Measurements from ENCODE around the gene HMGCL. TPM values are rescaled to one million over a fixed set of nuclear protein-coding genes. Genes with fewer than 3 reads are reported as not detected.
"Not testable (repeated sequence)": the region's sequence is repeated elsewhere in the genome, so short reads cannot be mapped to it uniquely, and the experiment has no call there.

HMGCL gene
- total and polyA plus RNA-seq, 3 experiments from 2014 or later: 24.7 to 28.0 (median 25.3) TPM

- no peaks in the 10 kb centered on the region for H3K4me1 Mint-ChIP-seq
- POLR2A ChIA-PET: no interaction called here
- DNase-seq: no peak
Observed at GRCh38 chr1:23845163-23845562, 19.9 kb upstream of the HMGCL start.

GRCh38 chr1:23843644-23844043 is 18.4 kb upstream of the HMGCL start:
- Mint-ChIP-seq H3K36me3 (peaks cover 22 to 36% (median 25%) of the 10 kb centered on the region in 3 donors), H3K27me3 (no peaks in the 10 kb centered on the region), H3K4me1 (peaks cover under 1% of the 10 kb centered on the region in 3 donors), H3K4me3 (no peak overlapping the region), H3K9me3 (no peaks in the 10 kb centered on the region), H3K27ac (no peak overlapping the region)
- no peaks in the 10 kb centered on the region for H3K9me3 ChIP-seq (ENCODE audit: low read length)
- CTCF ChIA-PET: interaction anchor here (0.9 kb wide), 1 partner anchor 34 kb away, joined by 5 read pairs; no protein-coding TSS in a partner anchor
- H3K4me3 ChIP-seq (ENCODE audit: low read length): no peak overlapping the region
- no peak for DNase-seq
- POLR2A ChIA-PET: no interaction called here
- H3K27ac ChIP-seq (ENCODE audit: low read depth, low read length): no peak overlapping the region
- no peaks in the 10 kb centered on the region for H3K27me3 ChIP-seq (ENCODE audit: insufficient read depth, low read length, poor library complexity, severe bottlenecking)
- H3K36me3 ChIP-seq (ENCODE audit: insufficient read depth, low read length): peaks cover 21% of the 10 kb centered on the region
- no peaks in the 10 kb centered on the region for H3K4me1 ChIP-seq (ENCODE audit: insufficient read depth, low read length)

More at GRCh38 chr1:23845163-23845562, 19.9 kb upstream of the HMGCL start:
- H3K4me1 ChIP-seq (ENCODE audit: insufficient read depth, low read length): no peaks in the 10 kb centered on the region
- peaks cover 21% of the 10 kb centered on the region for H3K36me3 ChIP-seq (ENCODE audit: insufficient read depth, low read length)
- H3K4me3 ChIP-seq (ENCODE audit: low read length): no peak overlapping the region
- no peak overlapping the region for H3K27ac ChIP-seq (ENCODE audit: low read depth, low read length)
- no peaks in the 10 kb centered on the region for H3K27me3 ChIP-seq (ENCODE audit: insufficient read depth, low read length, poor library complexity, severe bottlenecking)
- H3K9me3 Mint-ChIP-seq: no peaks in the 10 kb centered on the region
- CTCF ChIA-PET: interaction anchor here (1.3 kb wide), 1 partner anchor 23 kb away, joined by 3 read pairs; no protein-coding TSS in a partner anchor
- H3K27me3 Mint-ChIP-seq: no peaks in the 10 kb centered on the region
- H3K36me3 Mint-ChIP-seq: peaks cover 22 to 45% (median 26%) of the 10 kb centered on the region in 3 donors
- H3K4me3 Mint-ChIP-seq: no peak overlapping the region
- peak overlapping the region in 1 of 8 donors; percentile 74 for H3K27ac Mint-ChIP-seq
- H3K9me3 ChIP-seq (ENCODE audit: low read length): no peaks in the 10 kb centered on the region

- H3K27ac Mint-ChIP-seq: peak overlapping the region in 7 of 8 donors; percentile 0 to 96 (median 79)
- Histone ChIP-seq H3K4me1 (ENCODE audit: insufficient read depth, low read length) (peaks cover 8% of the 10 kb centered on the region), H3K27ac (ENCODE audit: low read depth, low read length) (no peak overlapping the region), H3K36me3 (ENCODE audit: insufficient read depth, low read length) (no peaks in the 10 kb centered on the region), H3K9me3 (ENCODE audit: low read length) (no peaks in the 10 kb centered on the region), H3K4me3 (ENCODE audit: low read length) (peak overlapping the region; percentile 56), H3K27me3 (ENCODE audit: insufficient read depth, low read length, poor library complexity, severe bottlenecking) (no peaks in the 10 kb centered on the region)
- H3K4me1 Mint-ChIP-seq: peaks cover 11 to 13% (median 12%) of the 10 kb centered on the region in 3 donors
- DNase-seq: peak; percentile 68 to 88 (median 72)
- CTCF ChIA-PET: interaction anchor here (0.8 to 1.5 kb wide), 2 partner anchors 13 to 217 kb away, joined by 3 to 4 read pairs; partner anchors contain the start of gene HMGCL
- H3K27me3 Mint-ChIP-seq: peaks cover 3 to 8% of the 10 kb centered on the region in 2 donors
- no peaks in the 10 kb centered on the region for H3K36me3 Mint-ChIP-seq
- H3K4me3 Mint-ChIP-seq: peak overlapping the region; percentile 39 to 90 (median 82)
- H3K9me3 Mint-ChIP-seq: no peaks in the 10 kb centered on the region
- POLR2A ChIA-PET: interaction anchor here (0.6 kb wide), 1 partner anchor 35 kb away, joined by 3 read pairs; no protein-coding TSS in a partner anchor
Observed at GRCh38 chr1:23838401-23838866, 13.2 kb upstream of the HMGCL start.

- Histone ChIP-seq H3K9me3 (ENCODE audit: low read length) (no peaks in the 10 kb centered on the region), H3K4me3 (ENCODE audit: low read length) (peak overlapping the region; percentile 56), H3K4me1 (ENCODE audit: insufficient read depth, low read length) (peaks cover 8% of the 10 kb centered on the region), H3K27me3 (ENCODE audit: insufficient read depth, low read length, poor library complexity, severe bottlenecking) (no peaks in the 10 kb centered on the region), H3K36me3 (ENCODE audit: insufficient read depth, low read length) (no peaks in the 10 kb centered on the region), H3K27ac (ENCODE audit: low read depth, low read length) (no peak overlapping the region)
- H3K9me3 Mint-ChIP-seq: no peaks in the 10 kb centered on the region
- H3K4me3 Mint-ChIP-seq: peak overlapping the region; percentile 39 to 90 (median 82)
- ChIA-PET CTCF (interaction anchor here (0.8 to 1.5 kb wide), 2 partner anchors 12 to 216 kb away, joined by 3 to 4 read pairs; partner anchors contain the start of gene HMGCL), POLR2A (interaction anchor here (0.6 kb wide), 1 partner anchor 35 kb away, joined by 3 read pairs; no protein-coding TSS in a partner anchor)
- H3K27ac Mint-ChIP-seq: peak overlapping the region in 4 of 8 donors; percentile 14 to 80 (median 56)
- H3K36me3 Mint-ChIP-seq: no peaks in the 10 kb centered on the region
- DNase-seq: no peak
- H3K4me1 Mint-ChIP-seq: peaks cover 11 to 13% (median 12%) of the 10 kb centered on the region in 3 donors
- peaks cover 3 to 8% of the 10 kb centered on the region in 2 donors for H3K27me3 Mint-ChIP-seq
Observed at GRCh38 chr1:23837908-23838307, 12.7 kb upstream of the HMGCL start.

- ChIA-PET POLR2A (no interaction called here), CTCF (no interaction called here)
- Histone ChIP-seq H3K4me1 (ENCODE audit: insufficient read depth, low read length) (peaks cover 8% of the 10 kb centered on the region), H3K36me3 (ENCODE audit: insufficient read depth, low read length) (no peaks in the 10 kb centered on the region), H3K27me3 (ENCODE audit: insufficient read depth, low read length, poor library complexity, severe bottlenecking) (no peaks in the 10 kb centered on the region), H3K9me3 (ENCODE audit: low read length) (no peaks in the 10 kb centered on the region), H3K27ac (ENCODE audit: low read depth, low read length) (no peak overlapping the region), H3K4me3 (ENCODE audit: low read length) (no peak overlapping the region)
- no peaks in the 10 kb centered on the region for H3K36me3 Mint-ChIP-seq
- H3K27me3 Mint-ChIP-seq: peaks cover 3 to 8% of the 10 kb centered on the region in 2 donors
- no peak overlapping the region for H3K4me3 Mint-ChIP-seq
- H3K27ac Mint-ChIP-seq: no peak overlapping the region
- no peaks in the 10 kb centered on the region for H3K9me3 Mint-ChIP-seq
- peaks cover 11 to 13% (median 12%) of the 10 kb centered on the region in 3 donors for H3K4me1 Mint-ChIP-seq
- DNase-seq: no peak
Observed at GRCh38 chr1:23836037-23836436, 10.8 kb upstream of the HMGCL start.

GRCh38 chr1:23834156-23834555 is 8.9 kb upstream of the HMGCL start:
- H3K4me3 Mint-ChIP-seq; CTCF ChIA-PET; H3K27ac ChIP-seq (ENCODE audit: low read depth, low read length); H3K9me3 Mint-ChIP-seq; H3K36me3 Mint-ChIP-seq; H3K27me3 Mint-ChIP-seq; H3K27ac Mint-ChIP-seq; POLR2A ChIA-PET; DNase-seq; H3K4me3 ChIP-seq (ENCODE audit: low read length); H3K4me1 ChIP-seq (ENCODE audit: insufficient read depth, low read length); H3K36me3 ChIP-seq (ENCODE audit: insufficient read depth, low read length); H3K27me3 ChIP-seq (ENCODE audit: insufficient read depth, low read length, poor library complexity, severe bottlenecking); H3K9me3 ChIP-seq (ENCODE audit: low read length): not testable (repeated sequence)
- H3K4me1 Mint-ChIP-seq: peaks cover 11 to 13% (median 12%) of the 10 kb centered on the region in 3 donors

GRCh38 chr1:23827717-23828116 is 2.5 kb upstream of the HMGCL start:
- no peaks in the 10 kb centered on the region for H3K27me3 ChIP-seq (ENCODE audit: insufficient read depth, low read length, poor library complexity, severe bottlenecking)
- Mint-ChIP-seq H3K4me3 (peak overlapping the region in 2 of 7 donors; percentile 30 to 32), H3K4me1 (peaks cover 17 to 24% (median 24%) of the 10 kb centered on the region in 3 donors), H3K36me3 (peaks cover 0 to 9% (median 0%) of the 10 kb centered on the region in 3 donors), H3K9me3 (no peaks in the 10 kb centered on the region), H3K27ac (no peak overlapping the region), H3K27me3 (no peaks in the 10 kb centered on the region)
- H3K4me1 ChIP-seq (ENCODE audit: insufficient read depth, low read length): peaks cover 12% of the 10 kb centered on the region
- ChIA-PET POLR2A (interaction anchor here (0.7 kb wide), 1 partner anchor 466 kb away, joined by 3 read pairs; no protein-coding TSS in a partner anchor), CTCF (interaction anchor here (1.4 to 10.9 kb wide), 2 partner anchors 9 to 17 kb away, joined by 3 to 78 read pairs; no protein-coding TSS in a partner anchor)
- no peak overlapping the region for H3K27ac ChIP-seq (ENCODE audit: low read depth, low read length)
- DNase-seq: no peak
- no peak overlapping the region for H3K4me3 ChIP-seq (ENCODE audit: low read length)
- no peaks in the 10 kb centered on the region for H3K9me3 ChIP-seq (ENCODE audit: low read length)
- H3K36me3 ChIP-seq (ENCODE audit: insufficient read depth, low read length): no peaks in the 10 kb centered on the region

GRCh38 chr1:23826590-23826989 is 1.4 kb upstream of the HMGCL start:
- H3K9me3 ChIP-seq (ENCODE audit: low read length); H3K27me3 ChIP-seq (ENCODE audit: insufficient read depth, low read length, poor library complexity, severe bottlenecking); H3K27me3 Mint-ChIP-seq; H3K4me3 ChIP-seq (ENCODE audit: low read length); H3K36me3 Mint-ChIP-seq; DNase-seq; H3K9me3 Mint-ChIP-seq; H3K27ac ChIP-seq (ENCODE audit: low read depth, low read length); H3K36me3 ChIP-seq (ENCODE audit: insufficient read depth, low read length): not testable (repeated sequence)
- Mint-ChIP-seq H3K4me1 (peaks cover 22 to 24% (median 24%) of the 10 kb centered on the region in 3 donors), H3K4me3 (peak overlapping the region in 6 of 7 donors; percentile 67 to 97 (median 94)), H3K27ac (peak overlapping the region in 4 of 8 donors; percentile 9 to 98 (median 64))
- CTCF ChIA-PET: interaction anchor here (10.9 kb wide), 1 partner anchor 16 kb away, joined by 78 read pairs; no protein-coding TSS in a partner anchor
- POLR2A ChIA-PET: interaction anchor here (0.7 to 1.4 kb wide), 2 partner anchors 26 to 35 kb away, joined by 3 to 6 read pairs; partner anchors contain the start of gene GALE
- peaks cover 12% of the 10 kb centered on the region for H3K4me1 ChIP-seq (ENCODE audit: insufficient read depth, low read length)
